HG03575 (cell line): Measurements from ENCODE around the gene DGLUCY.
"Not testable (repeated sequence)": the region's sequence is repeated elsewhere in the genome, so short reads cannot be mapped to it uniquely, and the experiment has no call there.

Experiments
- ATAC-seq: cut with Tn5 transposase; IDR thresholded peaks from one replicate; pipeline ENCODE4 v1.9.1; 2021; ENCODE audit not compliant: unreplicated experiment, insufficient number of reproducible peaks, low FRiP score; ENCODE audit errors: extremely low read depth

Gene DGLUCY

GRCh38 chr14:91264151-91265150 is 150.6 kb downstream of the DGLUCY start:
- no peak for ATAC-seq

- no peak for ATAC-seq
Observed at GRCh38 chr14:91265404-91265803, 151.5 kb downstream of the DGLUCY start.

GRCh38 chr14:91266276-91266675 is 152.4 kb downstream of the DGLUCY start:
- ATAC-seq, result not testable (repeated sequence)

GRCh38 chr14:91267965-91268437 is 154.1 kb downstream of the DGLUCY start:
- no peak for ATAC-seq

GRCh38 chr14:91269076-91269991 is 155.5 kb downstream of the DGLUCY start:
- ATAC-seq, result no peak

GRCh38 chr14:91270188-91270587 is 156.3 kb downstream of the DGLUCY start:
- ATAC-seq, result no peak

GRCh38 chr14:91270619-91271018 is 156.7 kb downstream of the DGLUCY start:
- no peak for ATAC-seq

GRCh38 chr14:91271639-91272038 is 157.8 kb downstream of the DGLUCY start:
- ATAC-seq, result no peak

- no peak for ATAC-seq
Observed at GRCh38 chr14:91272341-91273272, 158.7 kb downstream of the DGLUCY start.

GRCh38 chr14:91273273-91273884 is 159.5 kb downstream of the DGLUCY start:
- ATAC-seq, result no peak

GRCh38 chr14:91273885-91274273 is 160.0 kb downstream of the DGLUCY start:
- ATAC-seq, result no peak

- ATAC-seq, result no peak
Observed at GRCh38 chr14:91274796-91275195, 160.9 kb downstream of the DGLUCY start.
